IgD-negative memory B cell (primary cell): Measurements from ENCODE around the gene PRMT5. TPM values are rescaled to one million over a fixed set of nuclear protein-coding genes. Genes with fewer than 3 reads are reported as not detected.

ENCODE experiments used
- H3K27ac Mint-ChIP-seq, 3 donors: one replicate each; pipeline ENCODE4 v1.8.0; 2020 to 2022; ENCODE audit warnings: mild to moderate bottlenecking in 3 of 3, mixed read lengths in 3 of 3, moderate library complexity in 1 of 3
- H3K27me3 Mint-ChIP-seq: one replicate; pipeline ENCODE4 v1.8.0; 2021; ENCODE audit warnings: mixed read lengths
- H3K36me3 Mint-ChIP-seq: one replicate; pipeline ENCODE4 v1.8.0; 2020; ENCODE audit warnings: mild to moderate bottlenecking, mixed read lengths
- H3K4me1 Mint-ChIP-seq, 3 donors: one replicate each; pipeline ENCODE4 v1.8.0; 2020 to 2022; ENCODE audit warnings: mixed read lengths in 3 of 3, mild to moderate bottlenecking in 1 of 3
- H3K4me3 Mint-ChIP-seq, 4 donors: one replicate each; pipeline ENCODE4 v1.8.0; 2020 to 2022; ENCODE audit warnings: mild to moderate bottlenecking in 4 of 4, mixed read lengths in 4 of 4, moderate library complexity in 3 of 4
- H3K9me3 Mint-ChIP-seq, 3 donors: one replicate each; pipeline ENCODE4 v1.8.0; 2020 to 2021; ENCODE audit warnings: mixed read lengths in 3 of 3, mild to moderate bottlenecking in 1 of 3
- polyA plus RNA-seq: library from polyadenylated mRNA; unstranded; fragments of 300-500 nt; fragmentation: Illumina TruSeq; gene quantifications from one replicate; pipeline ENCODE4 v1.2.3, GENCODE V29; 2021

Gene PRMT5
- polyA plus RNA-seq, 1 donor from 2014 or later, result 45.0 TPM

GRCh38 chr14:22882529-22883172 lies 46.5 kb downstream of the PRMT5 start:
- H3K27ac Mint-ChIP-seq, result peak overlapping the region in 2 of 3 donors; percentile 79 to 81
- peaks cover 8 to 35% (median 22%) of the 10 kb centered on the region in 3 donors for H3K4me1 Mint-ChIP-seq
- no peaks in the 10 kb centered on the region for H3K27me3 Mint-ChIP-seq
- no peaks in the 10 kb centered on the region for H3K9me3 Mint-ChIP-seq
- peak overlapping the region in 2 of 4 donors; percentile 27 to 41 for H3K4me3 Mint-ChIP-seq
- peaks cover 4% of the 10 kb centered on the region for H3K36me3 Mint-ChIP-seq

DNA sequence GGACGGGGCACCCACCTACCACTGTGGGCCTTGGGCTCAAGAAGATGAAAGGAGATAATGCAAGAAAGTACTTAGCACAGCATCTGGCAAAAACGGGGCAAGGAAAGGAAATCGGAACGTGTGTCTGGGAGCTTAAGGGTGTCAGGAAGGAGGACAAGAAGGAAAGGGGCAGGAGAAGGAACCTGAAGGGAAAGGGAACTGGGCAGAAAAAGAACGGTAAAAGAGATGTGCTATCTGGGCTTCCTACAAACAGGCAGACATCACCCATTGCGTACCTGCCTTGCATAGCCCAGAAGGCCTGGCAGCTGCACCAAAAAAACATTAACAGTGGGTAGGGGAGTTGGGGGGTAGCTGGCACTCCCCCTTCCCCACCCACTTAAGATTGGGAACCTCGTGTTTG lies 47.1 kb downstream of the PRMT5 start:
- Mint-ChIP-seq H3K4me3 (peak overlapping the region in 1 of 4 donors; percentile 80), H3K27ac (peak overlapping the region in 2 of 3 donors; percentile 59 to 79), H3K9me3 (no peaks in the 10 kb centered on the region)

GRCh38 chr14:22878271-22879246 lies 50.6 kb downstream of the PRMT5 start:
- no peaks in the 10 kb centered on the region for H3K27me3 Mint-ChIP-seq
- peaks cover 0 to 17% (median 9%) of the 10 kb centered on the region in 3 donors for H3K4me1 Mint-ChIP-seq
- H3K4me3 Mint-ChIP-seq, result peak overlapping the region in 1 of 4 donors; percentile 61
- peaks cover 12% of the 10 kb centered on the region for H3K36me3 Mint-ChIP-seq
- H3K27ac Mint-ChIP-seq, result peak overlapping the region; percentile 39 to 65 (median 60)
- no peaks in the 10 kb centered on the region for H3K9me3 Mint-ChIP-seq

More for the DNA sequence above, 47.1 kb downstream of the PRMT5 start:
- H3K4me1 Mint-ChIP-seq, result peaks cover 2 to 33% (median 19%) of the 10 kb centered on the region in 3 donors
- no peaks in the 10 kb centered on the region for H3K27me3 Mint-ChIP-seq
- peaks cover 4% of the 10 kb centered on the region for H3K36me3 Mint-ChIP-seq

- H3K27me3 Mint-ChIP-seq, result no peaks in the 10 kb centered on the region
- H3K36me3 Mint-ChIP-seq, result peaks cover 13% of the 10 kb centered on the region
- H3K4me1 Mint-ChIP-seq, result peaks cover 6 to 17% (median 13%) of the 10 kb centered on the region in 3 donors
- H3K4me3 Mint-ChIP-seq, result no peak overlapping the region
- no peak overlapping the region for H3K27ac Mint-ChIP-seq
- no peaks in the 10 kb centered on the region for H3K9me3 Mint-ChIP-seq
These were observed 52.1 kb downstream of the PRMT5 start for GRCh38 chr14:22877000-22877501.

- peaks cover 8 to 17% (median 13%) of the 10 kb centered on the region in 3 donors for H3K4me1 Mint-ChIP-seq
- peak overlapping the region in 1 of 4 donors; percentile 66 for H3K4me3 Mint-ChIP-seq
- peak overlapping the region in 1 of 3 donors; percentile 64 for H3K27ac Mint-ChIP-seq
- H3K9me3 Mint-ChIP-seq, result no peaks in the 10 kb centered on the region
- H3K27me3 Mint-ChIP-seq, result no peaks in the 10 kb centered on the region
- H3K36me3 Mint-ChIP-seq, result peaks cover 13% of the 10 kb centered on the region
These were observed 53.3 kb downstream of the PRMT5 start for GRCh38 chr14:22875748-22876319.

DNA sequence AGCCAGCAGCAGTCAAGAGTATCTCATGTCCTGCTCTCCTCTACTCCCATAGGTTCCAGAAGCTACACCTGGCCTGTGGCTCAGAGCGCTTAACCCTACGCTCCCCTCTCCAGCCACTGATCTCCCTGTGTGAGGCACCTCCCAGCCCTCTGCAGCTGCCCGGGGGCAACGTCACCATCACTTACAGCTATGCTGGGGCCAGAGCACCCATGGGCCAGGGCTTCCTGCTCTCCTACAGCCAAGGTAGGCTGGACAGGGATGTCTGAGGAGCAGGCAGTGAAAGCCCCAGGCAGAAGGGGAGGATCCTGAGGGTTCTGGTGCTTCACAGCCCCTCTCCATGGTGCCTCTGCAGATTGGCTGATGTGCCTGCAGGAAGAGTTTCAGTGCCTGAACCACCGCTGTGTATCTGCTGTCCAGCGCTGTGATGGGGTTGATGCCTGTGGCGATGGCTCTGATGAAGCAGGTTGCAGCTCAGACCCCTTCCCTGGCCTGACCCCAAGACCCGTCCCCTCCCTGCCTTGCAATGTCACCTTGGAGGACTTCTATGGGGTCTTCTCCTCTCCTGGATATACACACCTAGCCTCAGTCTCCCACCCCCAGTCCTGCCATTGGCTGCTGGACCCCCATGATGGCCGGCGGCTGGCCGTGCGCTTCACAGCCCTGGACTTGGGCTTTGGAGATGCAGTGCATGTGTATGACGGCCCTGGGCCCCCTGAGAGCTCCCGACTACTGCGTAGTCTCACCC lies 54.0 kb downstream of the PRMT5 start:
- no peaks in the 10 kb centered on the region for H3K9me3 Mint-ChIP-seq
- H3K4me1 Mint-ChIP-seq, result peaks cover 12 to 22% (median 17%) of the 10 kb centered on the region in 3 donors
- peak overlapping the region in 1 of 3 donors; percentile 18 for H3K27ac Mint-ChIP-seq
- H3K27me3 Mint-ChIP-seq, result no peaks in the 10 kb centered on the region
- peaks cover 13% of the 10 kb centered on the region for H3K36me3 Mint-ChIP-seq
- peak overlapping the region in 3 of 4 donors; percentile 52 to 66 (median 54) for H3K4me3 Mint-ChIP-seq

- H3K4me1 Mint-ChIP-seq, result peaks cover 12 to 23% (median 17%) of the 10 kb centered on the region in 3 donors
- peak overlapping the region; percentile 80 to 94 (median 88) for H3K27ac Mint-ChIP-seq
- H3K27me3 Mint-ChIP-seq, result no peaks in the 10 kb centered on the region
- H3K4me3 Mint-ChIP-seq, result peak overlapping the region; percentile 85 to 97 (median 95)
- peaks cover 9% of the 10 kb centered on the region for H3K36me3 Mint-ChIP-seq
- H3K9me3 Mint-ChIP-seq, result no peaks in the 10 kb centered on the region
These were observed 56.2 kb downstream of the PRMT5 start for GRCh38 chr14:22872833-22873520.

DNA sequence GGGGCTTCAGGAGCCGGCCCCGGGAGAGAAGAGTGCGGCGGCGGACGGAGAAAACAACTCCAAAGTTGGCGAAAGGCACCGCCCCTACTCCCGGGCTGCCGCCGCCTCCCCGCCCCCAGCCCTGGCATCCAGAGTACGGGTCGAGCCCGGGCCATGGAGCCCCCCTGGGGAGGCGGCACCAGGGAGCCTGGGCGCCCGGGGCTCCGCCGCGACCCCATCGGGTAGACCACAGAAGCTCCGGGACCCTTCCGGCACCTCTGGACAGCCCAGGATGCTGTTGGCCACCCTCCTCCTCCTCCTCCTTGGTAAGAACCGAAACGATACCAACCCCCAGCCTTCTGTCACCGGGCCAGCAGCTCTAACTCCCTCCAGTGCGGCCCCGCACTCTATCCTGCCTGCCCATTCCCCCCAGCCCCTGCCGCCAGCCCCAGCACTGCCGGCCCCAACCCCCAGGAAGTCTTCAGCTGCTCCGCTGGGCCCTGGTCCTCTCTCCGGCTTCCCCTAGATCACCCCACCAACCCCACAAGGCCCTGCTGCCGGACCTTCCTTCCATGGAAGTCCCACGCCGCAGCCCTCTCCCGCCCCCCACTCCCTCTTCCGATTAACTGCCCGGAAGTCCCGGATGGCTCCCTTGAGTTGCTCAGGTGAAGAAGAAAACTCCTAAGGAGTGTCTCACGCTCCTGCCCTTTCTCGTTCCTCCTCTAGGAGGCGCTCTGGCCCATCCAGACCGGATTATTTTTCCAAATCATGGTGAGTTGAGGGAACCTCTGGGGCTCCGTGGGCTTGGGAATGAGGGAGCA lies 56.9 kb downstream of the PRMT5 start:
- Mint-ChIP-seq H3K27me3 (no peaks in the 10 kb centered on the region), H3K27ac (peak overlapping the region; percentile 88 to 97 (median 94)), H3K36me3 (peaks cover 9% of the 10 kb centered on the region), H3K9me3 (no peaks in the 10 kb centered on the region), H3K4me1 (peaks cover 12 to 23% (median 17%) of the 10 kb centered on the region in 3 donors), H3K4me3 (peak overlapping the region; percentile 85 to 98 (median 96))

GRCh38 chr14:22871224-22872032 lies 57.7 kb downstream of the PRMT5 start, which contains the start of gene LRP10:
Gene LRP10 (plus strand): TSS chr14:22871740. CDS start chr14:22872304, 564 bp downstream.
- Mint-ChIP-seq H3K4me3 (peak within 1 kb of the TSS; percentile 85 to 98 (median 96)), H3K9me3 (no peaks in the 10 kb centered on the region), H3K27me3 (no peaks in the 10 kb centered on the region), H3K27ac (peak within 1 kb of the TSS; percentile 94 to 97 (median 94)), H3K36me3 (peaks cover 9% of the 10 kb centered on the region), H3K4me1 (peaks cover 12 to 23% (median 17%) of the 10 kb centered on the region in 3 donors)

- no peaks in the 10 kb centered on the region for H3K9me3 Mint-ChIP-seq
- peaks cover 5% of the 10 kb centered on the region for H3K36me3 Mint-ChIP-seq
- H3K4me1 Mint-ChIP-seq, result peaks cover 12 to 19% (median 15%) of the 10 kb centered on the region in 3 donors
- peak overlapping the region; percentile 85 to 98 (median 96) for H3K4me3 Mint-ChIP-seq
- no peaks in the 10 kb centered on the region for H3K27me3 Mint-ChIP-seq
- H3K27ac Mint-ChIP-seq, result peak overlapping the region; percentile 94 to 97 (median 94)
These were observed 58.4 kb downstream of the PRMT5 start for GRCh38 chr14:22870811-22871223.
